Endothelial cell (in vitro differentiated cells): ENCODE data around the gene GUCA2B. TPM values are rescaled to one million over a fixed set of nuclear protein-coding genes. Genes with fewer than 3 reads are reported as not detected.

Source experiments
- DNase-seq: peaks from one replicate; pipeline ENCODE4 v3.0.0; 2021; ENCODE audit warnings: low spot score
- H3K27ac Mint-ChIP-seq: one replicate; pipeline ENCODE4 v1.8.0; 2021; ENCODE audit warnings: mixed read lengths, inconsistent platforms; ENCODE audit not compliant: unreplicated experiment
- H3K27me3 Mint-ChIP-seq: one replicate; pipeline ENCODE4 v1.8.0; 2021; ENCODE audit warnings: mild to moderate bottlenecking, moderate library complexity, mixed read lengths, inconsistent platforms; ENCODE audit not compliant: unreplicated experiment
- H3K36me3 Mint-ChIP-seq: one replicate; pipeline ENCODE4 v1.8.0; 2021; ENCODE audit warnings: mild to moderate bottlenecking, low read depth, mixed read lengths, inconsistent platforms; ENCODE audit not compliant: unreplicated experiment
- H3K4me1 Mint-ChIP-seq: one replicate; pipeline ENCODE4 v1.8.0; 2021; ENCODE audit warnings: mild to moderate bottlenecking, mixed read lengths, inconsistent platforms; ENCODE audit not compliant: unreplicated experiment
- H3K4me3 Mint-ChIP-seq: one replicate; pipeline ENCODE4 v1.8.0; 2021; ENCODE audit warnings: mild to moderate bottlenecking, mixed read lengths, inconsistent platforms; ENCODE audit not compliant: unreplicated experiment
- H3K9me3 Mint-ChIP-seq: one replicate; pipeline ENCODE4 v1.8.0; 2021; ENCODE audit warnings: mixed read lengths, inconsistent platforms; ENCODE audit not compliant: unreplicated experiment
- total RNA-seq: library from RNA; stranded (reverse); fragmentation: NEBNext Ultra II Directional; extraction: Animal tissue kit (Norgen Biotek cat#: 25700); gene quantifications from one replicate; pipeline ENCODE4 v1.2.1, GENCODE V29; 2021; ENCODE audit not compliant: unreplicated experiment
- TF ChIP-seq, protein P1 (sequence below): fragments of 200-600 bp; sonication (generic); IDR thresholded peaks from one replicate; pipeline ENCODE4 v1.5.0; 2021; ENCODE audit warnings: antibody characterized with exemption; ENCODE audit not compliant: unreplicated experiment

Gene GUCA2B
- total RNA-seq, 1 donor from 2014 or later = not detected

DNA sequence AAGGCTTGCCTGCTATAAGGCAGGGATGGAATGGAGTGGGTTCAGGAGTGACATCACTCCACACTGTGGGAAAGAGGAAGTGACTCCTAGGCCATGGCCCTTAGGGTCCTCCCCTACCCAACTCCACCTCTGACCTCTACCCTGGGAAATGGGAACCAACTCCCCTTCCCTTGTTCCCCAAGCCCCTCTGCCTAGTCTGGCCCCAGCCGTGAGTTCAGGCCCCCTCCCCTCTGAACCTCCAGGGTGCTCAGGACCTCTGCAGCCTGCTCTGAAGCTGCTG is 15.1 kb downstream of the GUCA2B start:
- Mint-ChIP-seq H3K9me3 (no peaks in the 10 kb centered on the region), H3K4me1 (peaks cover 16% of the 10 kb centered on the region), H3K27ac (no peak overlapping the region), H3K27me3 (peaks cover 18% of the 10 kb centered on the region), H3K4me3 (no peak overlapping the region), H3K36me3 (peaks cover 6% of the 10 kb centered on the region)
- no peak for DNase-seq
- TF ChIP-seq, protein P1, sequence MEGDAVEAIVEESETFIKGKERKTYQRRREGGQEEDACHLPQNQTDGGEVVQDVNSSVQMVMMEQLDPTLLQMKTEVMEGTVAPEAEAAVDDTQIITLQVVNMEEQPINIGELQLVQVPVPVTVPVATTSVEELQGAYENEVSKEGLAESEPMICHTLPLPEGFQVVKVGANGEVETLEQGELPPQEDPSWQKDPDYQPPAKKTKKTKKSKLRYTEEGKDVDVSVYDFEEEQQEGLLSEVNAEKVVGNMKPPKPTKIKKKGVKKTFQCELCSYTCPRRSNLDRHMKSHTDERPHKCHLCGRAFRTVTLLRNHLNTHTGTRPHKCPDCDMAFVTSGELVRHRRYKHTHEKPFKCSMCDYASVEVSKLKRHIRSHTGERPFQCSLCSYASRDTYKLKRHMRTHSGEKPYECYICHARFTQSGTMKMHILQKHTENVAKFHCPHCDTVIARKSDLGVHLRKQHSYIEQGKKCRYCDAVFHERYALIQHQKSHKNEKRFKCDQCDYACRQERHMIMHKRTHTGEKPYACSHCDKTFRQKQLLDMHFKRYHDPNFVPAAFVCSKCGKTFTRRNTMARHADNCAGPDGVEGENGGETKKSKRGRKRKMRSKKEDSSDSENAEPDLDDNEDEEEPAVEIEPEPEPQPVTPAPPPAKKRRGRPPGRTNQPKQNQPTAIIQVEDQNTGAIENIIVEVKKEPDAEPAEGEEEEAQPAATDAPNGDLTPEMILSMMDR = no peak

- Mint-ChIP-seq H3K27me3 (peaks cover 18% of the 10 kb centered on the region), H3K36me3 (peaks cover 6% of the 10 kb centered on the region), H3K27ac (no peak overlapping the region), H3K4me1 (peaks cover 18% of the 10 kb centered on the region), H3K9me3 (no peaks in the 10 kb centered on the region), H3K4me3 (no peak overlapping the region)
- no peak for DNase-seq
- TF ChIP-seq, protein P1 = no peak
Observed at GRCh38 chr1:42168763-42169162, 15.6 kb downstream of the GUCA2B start.

DNA sequence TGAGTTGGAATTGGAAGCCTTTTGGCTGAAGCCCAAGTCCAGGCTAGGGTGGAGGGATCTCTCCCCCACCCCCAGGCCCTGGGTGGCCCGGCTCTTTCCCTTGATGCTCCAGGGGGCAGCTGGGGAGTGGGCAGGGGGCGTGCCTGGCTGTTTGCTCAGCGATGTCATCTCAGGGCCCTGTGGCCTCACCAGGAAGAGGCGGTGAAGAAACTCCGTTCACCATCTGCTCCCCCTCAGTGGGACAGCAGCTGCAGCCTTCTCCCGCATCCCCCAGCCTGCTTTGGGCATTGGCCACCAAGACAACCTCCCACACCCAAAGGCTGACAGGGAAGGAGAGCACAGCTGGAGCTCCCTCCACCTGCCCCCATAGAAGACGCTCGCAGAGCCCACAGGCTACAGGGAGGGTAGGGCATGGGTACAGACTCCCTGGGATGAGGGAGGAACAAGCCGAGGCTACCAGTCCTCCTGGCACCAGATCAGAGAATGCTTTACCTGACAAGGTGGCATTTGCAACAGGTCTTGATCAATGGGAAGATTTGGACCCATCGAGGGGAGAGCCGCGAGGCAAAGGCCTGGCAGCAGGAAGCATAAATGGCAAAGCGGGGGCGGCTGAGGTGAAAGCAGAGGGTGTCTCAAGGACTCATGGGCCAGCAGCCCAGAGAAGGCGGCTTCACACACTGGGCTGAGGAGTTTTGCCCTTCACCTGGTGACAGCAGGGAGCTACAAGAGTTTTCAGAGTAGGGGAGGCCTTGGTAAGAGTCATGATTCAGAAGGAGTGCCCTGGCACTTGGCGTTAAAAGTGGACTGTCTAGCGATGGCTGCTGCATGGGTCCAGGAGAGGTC is 17.8 kb downstream of the GUCA2B start:
- H3K9me3 Mint-ChIP-seq = no peaks in the 10 kb centered on the region
- H3K27me3 Mint-ChIP-seq = peaks cover 16% of the 10 kb centered on the region
- H3K36me3 Mint-ChIP-seq = peaks cover 6% of the 10 kb centered on the region
- no peak for DNase-seq
- peak overlapping the region; percentile 67 for H3K27ac Mint-ChIP-seq
- peaks cover 19% of the 10 kb centered on the region for H3K4me1 Mint-ChIP-seq
- H3K4me3 Mint-ChIP-seq = no peak overlapping the region
- TF ChIP-seq, protein P1 = no peak

DNA sequence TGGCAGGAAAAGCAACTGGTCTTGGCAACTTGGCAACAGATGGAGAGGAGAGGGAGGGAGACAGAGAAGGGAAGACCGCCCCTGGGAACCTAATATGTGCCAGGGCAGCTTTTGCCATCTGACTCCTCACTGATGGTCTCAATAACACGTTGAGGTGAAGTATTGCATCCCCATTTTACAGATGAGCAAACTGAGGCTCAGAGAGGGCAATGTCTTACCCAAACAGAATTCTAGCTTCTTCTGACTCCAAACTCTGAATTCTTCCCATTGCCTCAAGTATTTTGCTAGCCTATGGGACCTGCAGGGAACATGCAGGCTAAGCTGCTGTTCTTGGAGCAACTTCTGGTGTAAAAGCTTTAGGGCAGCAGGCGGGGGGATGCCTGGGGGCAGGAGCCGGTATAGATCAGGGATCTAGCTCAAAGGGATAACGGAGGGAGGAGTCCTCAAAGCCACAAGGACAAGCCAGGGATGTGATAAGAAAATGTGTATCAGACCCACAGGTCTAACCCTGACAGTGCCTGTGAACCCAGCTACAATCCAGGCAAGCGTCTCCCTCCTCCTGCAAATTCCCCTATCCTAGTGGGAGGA is 18.6 kb downstream of the GUCA2B start:
- TF ChIP-seq, protein P1 = no peak
- H3K4me3 Mint-ChIP-seq = no peak overlapping the region
- H3K9me3 Mint-ChIP-seq = no peaks in the 10 kb centered on the region
- H3K36me3 Mint-ChIP-seq = no peaks in the 10 kb centered on the region
- peak overlapping the region; percentile 67 for H3K27ac Mint-ChIP-seq
- peaks cover 19% of the 10 kb centered on the region for H3K4me1 Mint-ChIP-seq
- no peak for DNase-seq
- H3K27me3 Mint-ChIP-seq = peaks cover 11% of the 10 kb centered on the region
